Loucy (cell line): ENCODE measurements around the gene PIGBOS1.

ENCODE experiments used
- EZH2phosphoT487 ChIP-seq: fragments of 200-600 bp; IDR thresholded peaks from 2 replicates; pipeline ENCODE4 v1.6.1; 2018; ENCODE audit warnings: antibody characterized with exemption, mild to moderate bottlenecking, moderate library complexity, borderline replicate concordance
- TF ChIP-seq, protein P1 (sequence below): fragments of 200-600 bp; sonication (generic); conservative IDR thresholded peaks from 2 replicates; pipeline ENCODE4 v1.5.1; 2014; ENCODE audit warnings: mild to moderate bottlenecking, antibody characterized with exemption, low read length

DNA sequence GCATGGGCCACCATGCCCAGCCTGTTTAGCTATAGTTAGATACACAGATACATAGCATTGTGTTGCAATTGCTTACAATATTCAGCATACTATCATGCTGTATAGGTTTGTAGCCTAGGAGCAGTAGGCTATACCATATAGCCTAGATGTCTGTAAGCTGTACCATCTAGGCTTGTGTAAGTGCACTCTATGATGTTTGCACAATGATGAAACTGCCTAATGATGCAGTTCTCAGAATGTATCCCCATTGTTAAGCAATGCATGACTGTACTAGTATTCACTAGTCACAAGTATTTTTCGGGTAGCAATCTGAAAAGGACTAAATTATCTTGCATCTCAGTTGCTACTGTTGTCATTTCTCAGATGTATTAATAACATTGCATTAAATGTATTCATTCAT lies 16.1 kb upstream of the PIGBOS1 start:
- TF ChIP-seq, protein P1, sequence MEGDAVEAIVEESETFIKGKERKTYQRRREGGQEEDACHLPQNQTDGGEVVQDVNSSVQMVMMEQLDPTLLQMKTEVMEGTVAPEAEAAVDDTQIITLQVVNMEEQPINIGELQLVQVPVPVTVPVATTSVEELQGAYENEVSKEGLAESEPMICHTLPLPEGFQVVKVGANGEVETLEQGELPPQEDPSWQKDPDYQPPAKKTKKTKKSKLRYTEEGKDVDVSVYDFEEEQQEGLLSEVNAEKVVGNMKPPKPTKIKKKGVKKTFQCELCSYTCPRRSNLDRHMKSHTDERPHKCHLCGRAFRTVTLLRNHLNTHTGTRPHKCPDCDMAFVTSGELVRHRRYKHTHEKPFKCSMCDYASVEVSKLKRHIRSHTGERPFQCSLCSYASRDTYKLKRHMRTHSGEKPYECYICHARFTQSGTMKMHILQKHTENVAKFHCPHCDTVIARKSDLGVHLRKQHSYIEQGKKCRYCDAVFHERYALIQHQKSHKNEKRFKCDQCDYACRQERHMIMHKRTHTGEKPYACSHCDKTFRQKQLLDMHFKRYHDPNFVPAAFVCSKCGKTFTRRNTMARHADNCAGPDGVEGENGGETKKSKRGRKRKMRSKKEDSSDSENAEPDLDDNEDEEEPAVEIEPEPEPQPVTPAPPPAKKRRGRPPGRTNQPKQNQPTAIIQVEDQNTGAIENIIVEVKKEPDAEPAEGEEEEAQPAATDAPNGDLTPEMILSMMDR: no peak
- no peak for TF ChIP-seq EZH2phosphoT487
